HG03045 (cell line): ENCODE results near the gene ATP1A3.

Experiments
- ATAC-seq: cut with Tn5 transposase; IDR thresholded peaks from one replicate; pipeline ENCODE4 v1.9.1; 2021; ENCODE audit warnings: mild to moderate bottlenecking, moderate library complexity; ENCODE audit not compliant: unreplicated experiment

ATP1A3 gene

DNA sequence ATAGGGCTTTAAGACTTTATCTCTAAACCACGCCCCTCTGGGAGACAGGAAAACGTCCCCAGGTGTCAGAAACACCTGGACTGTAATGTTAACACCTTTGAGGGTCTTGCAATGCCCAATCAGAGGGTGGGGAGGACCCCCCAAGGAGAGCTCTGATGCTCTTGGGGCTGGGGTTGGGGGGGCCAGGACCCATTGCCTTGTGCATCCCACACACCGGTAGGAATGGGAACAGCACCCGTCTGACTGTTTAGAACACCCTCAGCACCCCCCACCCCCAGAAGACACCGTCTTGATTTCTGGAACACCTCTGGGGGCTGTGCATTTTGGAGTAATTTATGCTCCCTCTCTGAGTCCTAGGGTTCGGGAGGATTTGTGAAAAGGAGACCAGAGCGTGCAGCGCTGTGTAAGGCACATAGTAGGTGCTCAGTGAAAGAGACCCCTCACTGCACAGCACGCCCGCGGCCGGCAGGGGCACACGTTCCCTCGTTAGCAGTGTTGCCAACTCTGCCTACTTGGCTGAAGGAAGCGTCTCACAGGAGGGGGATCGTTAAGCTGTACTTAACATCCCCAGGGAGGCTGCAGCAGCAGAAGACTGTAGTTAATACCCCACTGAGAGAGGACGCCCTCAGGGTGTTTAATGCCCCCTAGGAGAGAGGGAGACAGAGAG is 63.0 kb downstream of the ATP1A3 start:
- ATAC-seq: no peak

DNA sequence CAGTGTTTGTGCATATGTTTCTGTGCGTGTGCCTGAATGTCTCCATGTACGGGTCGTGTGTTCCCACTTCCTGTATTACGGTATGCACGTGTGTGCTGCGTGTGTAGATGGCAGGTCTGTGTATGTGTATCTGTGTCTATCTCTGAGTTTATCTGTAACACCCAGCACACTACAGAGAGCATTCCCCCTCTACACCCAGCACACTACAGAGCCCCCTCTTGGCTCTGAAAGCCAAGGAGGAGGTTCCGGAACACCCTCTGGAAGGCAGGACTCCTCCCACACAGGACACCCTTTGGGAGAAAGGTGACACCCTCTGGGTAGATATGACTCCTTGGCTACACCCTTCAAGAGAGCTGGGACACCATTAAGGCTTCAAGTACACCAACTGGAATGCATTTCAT is 63.7 kb downstream of the ATP1A3 start:
- ATAC-seq: no peak

DNA sequence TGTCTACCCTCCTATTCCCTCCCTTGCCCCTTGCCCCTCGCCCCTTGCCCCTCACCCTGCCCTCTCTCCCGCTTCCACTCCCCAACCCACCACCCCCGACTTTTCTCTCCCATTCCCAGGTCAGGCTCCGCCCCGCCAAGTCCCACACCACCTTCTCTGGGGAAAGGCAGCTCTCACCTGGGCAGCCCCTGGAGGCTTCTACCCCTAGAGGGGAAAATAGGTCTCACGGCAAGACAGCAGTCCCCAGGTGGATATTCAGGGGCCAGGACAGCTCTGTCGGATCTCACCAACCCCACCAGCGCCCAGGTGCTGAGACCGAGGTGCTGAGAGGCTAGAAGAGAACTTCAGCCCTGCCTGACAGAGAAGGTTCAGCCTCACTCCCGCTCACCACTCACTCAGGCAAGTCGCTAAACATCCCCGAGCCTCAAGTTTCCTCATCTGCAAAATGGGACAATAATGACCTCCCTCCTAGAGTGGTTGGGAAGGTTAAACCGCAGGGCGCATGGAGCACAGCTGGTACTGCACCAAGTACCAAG is 64.4 kb downstream of the ATP1A3 start:
- ATAC-seq: no peak

DNA sequence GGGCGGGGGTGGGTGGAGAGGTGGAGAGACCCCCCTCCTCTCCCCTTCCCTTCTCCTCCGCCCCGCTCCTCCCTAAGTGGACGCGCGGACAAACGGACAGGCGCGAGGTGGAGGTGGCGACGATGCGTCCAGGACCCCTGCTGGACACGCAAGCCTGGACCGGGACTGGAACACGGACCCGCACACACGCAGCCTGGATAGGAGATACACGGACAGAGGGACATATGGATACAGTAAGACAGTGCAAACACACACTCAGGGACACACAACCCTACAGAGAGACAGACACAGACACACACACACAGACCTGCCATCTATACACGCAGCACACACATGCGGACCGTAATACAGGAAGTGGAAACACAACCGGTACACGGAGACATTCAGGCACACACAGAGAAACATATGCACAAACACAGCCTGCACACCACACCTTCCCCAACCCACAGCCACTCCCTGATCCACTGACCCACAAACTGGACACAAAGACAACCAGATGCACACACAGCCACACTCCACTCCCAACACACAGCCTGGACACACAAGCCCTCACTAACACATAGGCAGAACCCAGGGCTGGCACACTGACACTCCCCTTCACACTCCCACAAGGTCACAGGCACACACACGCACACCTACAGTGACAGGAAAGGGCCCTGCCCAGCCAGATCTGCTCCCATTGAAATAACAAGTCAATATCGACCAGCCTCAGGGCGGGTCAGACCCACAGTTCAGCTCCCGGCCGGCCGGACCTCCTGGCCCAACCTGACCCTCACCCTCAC is 65.1 kb downstream of the ATP1A3 start:
- no peak for ATAC-seq

DNA sequence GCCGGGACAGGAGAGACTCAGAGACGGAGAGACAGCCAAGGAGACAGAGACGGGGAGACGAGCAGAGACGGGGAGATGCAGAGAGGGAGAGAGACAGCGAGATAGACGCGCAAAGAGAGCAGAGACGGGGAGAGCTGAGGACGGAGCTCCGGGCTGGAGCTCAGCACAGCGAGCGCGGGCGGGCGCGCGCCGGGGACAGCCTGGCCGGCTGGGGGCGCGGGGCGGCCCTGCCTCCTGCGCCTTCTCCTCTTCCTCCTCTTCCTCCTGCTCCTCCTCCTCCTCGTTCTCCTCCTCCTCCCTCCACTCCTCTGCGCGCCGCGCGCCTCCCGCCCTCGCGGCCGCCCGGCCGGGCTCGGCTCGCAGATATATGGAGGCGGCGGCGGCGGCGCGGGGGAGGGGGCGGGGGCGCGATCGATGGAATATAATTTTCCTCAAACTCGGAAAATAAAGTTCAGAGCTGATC is 65.8 kb downstream of the ATP1A3 start, which contains the start of gene ERFL:
TSS of gene ERFL (minus strand) at position 229 of the 463 bp plus-strand sequence. CDS start 15,530 bp downstream, outside the sequence.
- ATAC-seq: no peak

DNA sequence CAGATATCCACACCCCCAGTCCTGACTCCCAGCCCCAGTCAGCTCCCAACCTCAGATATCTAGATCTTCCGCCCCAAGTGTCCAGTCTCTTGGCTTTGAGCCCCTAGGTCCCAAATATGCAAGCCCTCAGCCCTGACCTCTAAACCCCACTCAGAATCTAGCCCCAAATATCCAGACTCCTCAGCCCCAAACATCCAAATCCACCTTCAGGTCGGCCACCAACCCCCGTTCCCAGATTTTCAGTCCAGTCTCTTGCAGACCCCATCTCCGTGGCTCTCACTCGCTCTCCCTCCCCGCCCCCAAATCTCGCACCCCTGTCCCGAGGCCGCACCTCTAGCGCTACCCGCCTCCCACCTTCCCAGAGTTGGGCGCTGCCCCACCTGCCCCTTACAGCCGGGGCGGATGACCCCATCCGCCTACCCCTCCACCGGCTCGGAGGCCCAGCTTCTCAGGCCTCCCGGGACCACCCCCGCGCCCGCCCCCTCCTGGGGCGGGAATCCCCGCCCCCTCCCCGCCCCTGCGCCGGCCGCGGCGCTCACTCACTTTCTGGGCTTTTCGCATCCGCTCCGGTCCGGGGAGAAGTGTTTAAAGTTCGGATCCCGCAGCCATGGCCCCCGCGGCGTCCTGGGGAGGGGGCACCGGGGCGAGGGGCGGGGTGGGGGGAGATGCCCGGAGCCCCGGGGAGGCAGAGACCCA is 66.4 kb downstream of the ATP1A3 start:
- no peak for ATAC-seq

DNA sequence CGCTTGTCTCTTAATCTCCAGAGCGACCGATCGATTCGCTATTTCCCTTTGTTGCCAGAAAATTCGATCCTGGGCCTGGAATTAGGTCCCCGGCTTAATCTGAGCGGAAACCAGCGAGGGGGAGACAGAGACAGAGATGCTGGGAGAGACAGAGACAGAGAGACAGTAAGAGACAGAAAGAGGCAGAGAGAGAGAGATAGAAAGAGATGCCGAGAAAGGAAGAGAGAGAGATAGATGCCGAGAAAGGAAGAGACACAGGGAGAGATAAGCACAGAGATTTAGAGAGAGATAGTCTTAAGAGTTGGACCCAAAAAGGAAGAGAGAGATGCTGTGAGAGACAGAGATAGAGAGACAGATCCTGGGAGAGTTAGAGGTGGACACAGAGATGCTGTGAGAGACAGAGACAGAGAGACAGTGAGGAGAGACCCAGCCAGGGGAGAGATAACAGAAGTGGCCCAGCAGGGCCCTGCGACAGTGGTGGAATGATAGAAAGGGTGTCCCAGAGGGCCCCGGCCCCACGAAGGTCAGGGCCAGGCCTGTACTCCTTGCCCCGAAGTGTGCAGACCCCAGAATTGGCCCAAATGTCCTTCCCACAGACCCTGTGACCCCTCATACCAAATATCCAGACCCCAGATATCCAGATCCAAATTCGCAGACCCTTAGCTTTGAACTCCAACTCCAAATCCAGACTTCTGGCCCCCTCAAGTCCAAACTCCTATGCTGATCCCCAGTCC is 67.1 kb downstream of the ATP1A3 start:
- ATAC-seq: no peak

DNA sequence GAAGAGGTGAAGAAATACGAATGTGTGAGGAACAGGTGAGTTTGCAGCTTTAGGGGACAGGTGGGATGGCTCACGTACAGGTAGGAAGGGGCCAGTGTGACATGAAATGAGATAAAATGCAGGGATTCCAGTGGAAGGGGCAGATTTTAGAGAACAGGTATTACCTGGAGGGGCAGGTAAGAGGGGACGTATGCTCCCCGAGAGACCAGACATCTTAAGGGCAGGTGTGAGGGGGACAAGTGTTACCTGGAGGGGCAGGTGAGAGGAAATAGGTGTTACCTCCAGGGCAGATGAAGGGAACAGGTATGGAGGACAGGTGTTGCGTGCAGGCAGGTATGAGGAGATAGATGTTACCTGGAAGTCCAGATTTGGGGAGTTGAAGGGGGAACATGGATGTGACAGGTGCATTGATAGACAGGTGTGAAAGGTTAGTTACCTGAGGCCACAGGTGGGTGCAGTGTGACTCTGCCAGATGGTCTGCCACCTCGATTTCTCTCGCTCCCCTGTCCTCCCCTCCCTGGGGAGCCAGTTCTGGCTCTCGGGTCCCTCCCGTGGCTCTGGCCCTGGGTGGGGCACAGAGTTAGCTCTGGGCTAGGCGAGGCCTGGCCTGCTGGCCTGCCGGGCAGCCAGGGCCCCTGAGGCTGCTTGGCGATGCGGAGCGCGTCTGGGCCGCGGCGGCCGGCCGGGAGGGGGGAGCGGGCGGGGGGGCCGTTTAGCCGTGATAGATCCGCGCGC is 67.8 kb downstream of the ATP1A3 start:
- ATAC-seq: no peak

DNA sequence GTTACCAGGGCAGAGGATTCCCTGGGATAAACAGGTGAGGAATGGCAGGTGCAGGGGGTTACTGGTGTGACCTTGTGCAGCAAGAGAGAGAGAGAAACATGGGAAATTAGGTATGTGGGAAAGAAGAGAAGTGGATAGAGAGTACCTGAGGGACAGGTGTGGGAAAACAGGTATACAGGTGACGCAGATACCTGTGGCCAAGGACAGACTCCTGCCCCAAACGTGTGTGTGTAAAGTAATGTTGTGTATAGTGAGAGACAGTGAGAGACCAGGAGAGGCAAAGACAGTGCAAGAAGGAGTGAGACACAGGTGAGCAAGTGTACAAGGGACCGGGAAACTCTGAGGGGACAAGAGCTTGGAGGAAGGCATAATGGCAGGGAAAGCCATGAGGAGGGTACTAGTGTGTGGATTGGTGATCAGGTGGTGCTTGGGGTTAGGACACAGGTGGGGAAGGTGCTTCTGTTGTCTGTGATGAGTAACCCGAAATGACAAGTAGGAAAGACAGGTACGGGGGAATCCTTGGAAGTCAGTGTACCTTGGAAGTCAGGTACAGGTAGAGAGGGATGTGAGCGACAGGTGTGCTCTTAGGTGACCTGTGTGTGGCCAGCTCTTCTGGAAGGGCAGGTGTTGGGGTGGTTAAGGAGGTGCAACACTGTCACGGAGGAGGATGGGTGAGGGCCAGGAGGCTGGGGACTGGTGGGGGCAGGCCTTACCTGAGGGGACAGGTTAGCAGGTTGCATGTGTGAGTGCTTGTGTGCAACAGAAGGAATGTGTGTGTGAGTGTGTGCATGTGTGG is 68.6 kb downstream of the ATP1A3 start:
- no peak for ATAC-seq

DNA sequence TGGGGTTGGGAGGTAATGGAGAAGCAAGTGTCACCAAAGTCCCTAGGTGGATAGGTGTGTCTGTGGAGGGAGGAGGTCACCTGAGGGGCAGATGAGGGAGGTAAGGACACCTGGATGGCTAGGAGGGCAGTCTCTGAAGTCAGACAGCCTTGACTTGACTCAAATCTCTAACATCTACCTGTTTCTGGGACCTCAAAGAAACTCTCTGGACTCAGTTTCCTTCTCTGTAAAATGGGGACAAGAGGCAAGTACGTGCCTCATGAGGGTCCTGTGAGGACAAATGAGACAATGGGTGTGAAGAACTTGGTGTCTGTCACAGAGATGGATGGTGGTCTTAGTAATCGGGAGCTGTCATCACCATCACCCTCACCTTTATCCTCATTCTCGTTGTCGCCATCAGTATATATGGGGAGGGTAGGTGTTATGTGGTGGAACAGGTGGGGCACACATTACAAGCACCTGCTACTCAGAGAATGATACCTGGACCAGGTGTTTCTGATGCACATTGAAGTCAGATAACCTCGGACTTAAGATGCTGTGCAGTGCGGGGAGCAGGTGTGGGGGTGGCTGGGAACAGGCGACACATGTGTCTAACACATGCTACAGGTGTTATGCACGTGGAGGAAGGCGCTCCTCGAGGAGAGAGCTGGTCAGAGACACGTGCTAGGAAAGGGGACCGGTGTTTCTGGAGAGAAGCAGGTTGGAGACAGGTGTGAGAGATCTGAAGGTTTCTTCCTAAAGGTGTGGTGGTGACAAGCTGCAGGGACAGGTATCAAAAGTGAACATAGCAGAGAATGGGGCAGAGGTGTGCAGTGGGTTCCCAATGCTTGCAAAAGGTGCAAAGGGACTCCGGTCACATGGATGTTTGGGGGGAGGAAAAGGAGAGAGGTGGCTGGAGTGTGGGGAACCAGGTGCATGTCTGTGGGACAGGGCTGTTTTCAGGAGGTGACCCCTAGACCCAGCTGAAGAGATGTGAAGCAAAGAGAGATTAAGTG is 69.6 kb downstream of the ATP1A3 start:
- no peak for ATAC-seq

DNA sequence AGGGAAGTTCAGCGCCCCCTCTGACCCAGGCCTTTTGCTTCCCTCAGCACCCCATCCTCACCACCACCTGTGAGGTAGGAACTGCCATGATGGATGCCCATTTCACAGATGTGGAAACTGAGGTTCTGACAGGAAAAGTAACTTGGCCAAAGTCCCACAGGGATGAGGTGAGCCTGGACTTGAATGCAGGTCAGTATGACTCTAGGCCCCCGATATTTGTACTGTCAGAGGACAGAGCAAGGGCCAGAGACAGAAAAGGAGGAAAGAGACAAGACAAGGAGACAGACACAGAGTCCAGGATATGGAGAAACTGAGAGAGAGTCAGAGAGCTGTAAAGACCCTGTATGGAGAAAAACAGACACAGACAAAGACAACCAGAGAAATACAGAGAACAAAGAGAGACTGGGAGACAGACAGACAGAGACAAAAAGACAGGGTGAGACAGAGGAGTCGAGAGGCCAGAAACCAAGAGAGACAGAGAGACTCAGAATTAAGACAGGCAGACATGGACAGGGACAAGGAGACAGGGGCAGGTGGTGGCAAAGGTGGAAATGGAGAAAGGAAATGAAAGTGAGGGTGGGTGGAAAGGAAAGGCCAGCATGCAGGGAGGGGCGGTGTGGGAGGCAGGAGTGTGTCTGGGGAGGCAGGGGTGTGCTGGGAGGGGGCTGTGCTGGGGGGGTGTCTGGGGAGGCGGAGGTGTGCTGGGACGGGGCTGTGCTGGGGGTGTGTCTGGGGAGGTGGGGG is 70.8 kb downstream of the ATP1A3 start:
- ATAC-seq: no peak

DNA sequence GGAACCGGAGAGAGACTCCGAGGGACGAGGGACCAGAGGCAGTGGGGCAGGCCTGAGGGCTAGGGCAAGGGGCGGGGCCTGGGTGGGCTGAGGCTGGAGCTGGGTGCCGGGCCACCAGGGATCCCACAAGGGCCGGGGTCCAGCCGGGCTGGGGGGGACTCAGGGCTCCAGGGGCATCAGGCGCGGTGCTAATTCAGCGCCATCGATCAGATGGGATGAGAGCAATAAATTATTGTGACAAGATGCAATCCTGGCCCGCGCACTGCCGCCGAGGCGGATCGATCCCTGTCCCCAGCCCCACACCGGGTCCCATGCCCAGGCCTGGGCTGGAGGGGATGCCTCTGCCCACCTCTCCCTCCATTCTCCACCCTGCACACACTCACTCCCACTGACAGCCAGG is 71.4 kb downstream of the ATP1A3 start:
- no peak for ATAC-seq

DNA sequence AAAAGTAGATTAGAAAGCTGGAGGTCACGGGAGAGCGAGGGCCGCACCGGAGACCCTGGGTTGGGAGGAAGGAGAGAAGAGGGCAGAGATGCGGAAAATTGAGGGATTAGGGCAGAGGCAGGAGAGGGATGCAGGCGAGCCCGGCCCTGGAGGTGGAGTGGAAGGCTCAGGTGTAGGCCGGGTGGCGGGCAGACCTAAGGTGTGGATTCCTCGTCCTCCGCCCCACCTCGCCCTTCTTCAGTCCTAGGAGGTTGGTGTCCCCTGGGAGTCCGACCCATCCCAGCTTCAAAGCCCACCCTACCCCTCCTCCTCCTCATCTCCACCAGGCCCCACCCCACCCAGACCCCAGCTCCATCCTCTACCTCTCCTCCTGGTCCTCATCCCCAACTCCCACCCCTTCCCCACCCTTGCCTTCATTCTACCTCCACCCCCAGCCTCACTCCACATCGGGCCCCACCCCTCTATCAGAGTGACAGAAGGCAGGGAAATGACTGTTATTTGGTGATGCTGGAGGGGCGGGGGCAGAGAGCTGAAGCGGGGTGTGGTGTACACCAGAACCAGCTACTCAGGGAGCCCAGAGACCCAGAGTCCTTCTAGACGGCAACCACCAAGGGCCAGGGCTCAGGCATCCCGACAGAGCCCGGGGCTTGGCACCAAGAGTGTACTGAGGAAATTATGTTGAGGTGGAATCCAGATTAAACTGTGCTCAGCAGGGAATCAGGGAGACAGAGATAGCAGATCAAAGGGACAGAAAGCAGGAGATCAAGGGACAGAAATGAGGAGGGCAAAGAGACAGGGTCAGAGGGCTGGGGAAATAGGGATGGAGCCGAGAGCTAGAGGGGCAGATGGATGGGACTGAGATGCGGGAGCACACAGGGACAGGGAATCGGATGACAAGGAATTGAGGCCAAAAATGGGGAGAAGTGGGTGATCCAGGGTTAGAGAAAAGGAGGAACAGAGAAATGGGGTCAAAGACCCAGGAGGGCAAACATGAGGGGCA is 72.2 kb downstream of the ATP1A3 start:
- ATAC-seq: no peak

DNA sequence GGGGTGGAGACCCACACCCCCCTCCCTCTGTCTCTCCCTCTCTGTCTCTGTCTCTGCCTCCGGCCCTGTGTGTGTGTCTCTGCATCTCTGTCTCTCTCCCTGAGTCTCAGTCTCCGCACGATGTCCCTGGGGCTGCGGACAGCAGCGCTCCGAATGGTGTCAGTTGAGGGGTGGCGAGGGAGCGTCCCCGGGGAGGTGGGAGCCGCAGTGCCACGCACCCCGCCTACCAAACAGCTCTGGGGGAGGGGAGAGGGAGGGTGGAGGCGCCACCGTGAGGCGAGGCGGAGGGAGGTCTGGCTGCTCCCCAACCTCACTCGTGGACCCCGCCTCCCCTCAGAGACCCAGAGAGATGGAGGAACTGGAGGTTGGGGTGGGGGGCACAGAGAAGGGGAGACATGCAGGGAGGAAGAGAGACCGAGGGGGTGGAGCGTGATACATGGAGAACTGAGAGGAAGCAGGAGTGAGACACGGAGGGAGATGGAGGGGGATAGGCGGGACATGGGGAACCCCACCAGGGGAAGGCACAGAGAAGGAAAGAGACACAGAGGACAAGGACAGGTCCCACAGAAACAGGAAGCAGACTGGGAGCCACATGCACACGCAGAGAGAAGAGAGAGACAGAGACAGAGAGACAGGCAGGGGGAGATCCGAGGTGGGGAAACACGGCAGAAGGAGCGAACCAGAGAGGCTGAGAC is 73.0 kb downstream of the ATP1A3 start:
- ATAC-seq: no peak

DNA sequence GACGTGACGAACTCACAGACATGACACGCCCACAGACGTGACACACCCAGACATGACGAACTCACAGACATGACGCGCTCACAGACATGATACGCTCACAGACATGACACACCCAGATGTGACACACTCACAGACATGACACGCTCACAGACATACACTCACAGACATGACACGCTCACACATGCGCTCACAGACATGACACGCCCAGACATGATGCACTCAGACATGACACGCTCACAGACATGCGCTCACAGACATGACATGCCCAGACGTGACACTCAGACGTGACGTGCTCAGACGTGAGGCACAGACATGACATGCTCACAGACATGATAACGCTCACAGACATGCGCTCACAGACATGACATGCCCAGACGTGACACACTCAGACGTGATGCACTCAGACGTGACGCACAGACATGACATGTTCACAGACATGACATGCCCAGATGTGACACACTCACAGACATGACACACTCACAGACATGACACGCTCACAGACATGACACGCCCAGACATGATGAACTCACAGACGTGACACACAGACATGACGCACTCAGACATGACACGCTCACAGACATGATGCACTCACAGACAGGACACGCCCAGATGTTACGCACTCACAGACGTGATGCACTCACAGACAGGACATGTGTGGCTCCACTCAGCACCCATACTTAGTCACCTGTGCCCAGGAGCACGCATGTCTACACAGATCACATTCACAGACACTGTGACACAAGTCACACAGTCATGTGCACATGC is 73.9 kb downstream of the ATP1A3 start:
- no peak for ATAC-seq
